ENCODE data around the gene ANKMY1. TPM values are rescaled to one million over a fixed set of nuclear protein-coding genes. Genes with fewer than 3 reads are reported as not detected.
A peak's percentile ranks its signal among the peaks of the same experiment; 100 is the strongest.

Gene ANKMY1
- total and polyA plus RNA-seq, 2 of the 13 experiments (the other 11 are each of a cell fraction or from before 2014, with no cell fraction given), result 11.7 to 18.8 TPM

- TF ChIP-seq ZNF629 (CRISPR knock-in tag; conservative IDR thresholded peaks at IDR 0.05) (0 out of 2 replicates have a peak, but pooled peaks have one; percentile 4), ZNF772 (CRISPR knock-in tag; IDR thresholded peaks at IDR 0.05) (peak; percentile 40; the same call in 1 of the 2 replicates), SUZ12 (IDR thresholded peaks at IDR 0.05; ENCODE audit: low read depth, low read length) (0 out of 2 replicates have a peak, but pooled peaks have one; percentile 11), FOXC1 (CRISPR knock-in tag; IDR thresholded peaks at IDR 0.05; ENCODE audit: borderline replicate concordance) (peak; percentile 69; the same call in 1 of the 2 replicates), ZNF784 (CRISPR knock-in tag; IDR thresholded peaks at IDR 0.05; ENCODE audit: borderline replicate concordance) (peak; percentile 74; the same call in 1 of the 2 replicates), ZBTB7B (CRISPR knock-in tag; IDR thresholded peaks at IDR 0.05) (peak; percentile 46), NONO (IDR thresholded peaks at IDR 0.05) (no peak), NONO (CRISPR knock-in tag; conservative IDR thresholded peaks at IDR 0.05) (peak; percentile 78), ARID5B (CRISPR knock-in tag; IDR thresholded peaks at IDR 0.05) (0 out of 2 replicates have a peak, but pooled peaks have one; percentile 9), IKZF4 (CRISPR knock-in tag; IDR thresholded peaks at IDR 0.05; ENCODE audit: borderline replicate concordance, low read depth, not compliant biosample characterization) (no peak), CCAR2 (optimal IDR thresholded peaks at IDR 0.05; ENCODE audit: low read depth, low read length) (peak; percentile 32), YEATS2 (CRISPR knock-in tag; IDR thresholded peaks at IDR 0.05; ENCODE audit: borderline replicate concordance) (no peak), RERE (CRISPR knock-in tag; IDR thresholded peaks at IDR 0.05; ENCODE audit: low read depth) (no peak)
Observed at GRCh38 chr2:240566203-240567136, 8.7 kb upstream of the ANKMY1 start (continued).

Measured in HepG2 (cell line).